ENCODE results near the gene SMYD3. TPM values are rescaled to one million over a fixed set of nuclear protein-coding genes. Genes with fewer than 3 reads are reported as not detected.
A peak's percentile ranks its signal among the peaks of the same experiment; 100 is the strongest.

Gene SMYD3
- total and polyA plus RNA-seq, 2 donors (not counting 1 experiment from before 2014, with no cell fraction given): 69.4 to 83.1 TPM

- Histone ChIP-seq H3K36me3 (ENCODE audit: control insufficient read depth, insufficient read depth, low read length) (no peaks in the 10 kb centered on the region), H4K20me1 (ENCODE audit: control insufficient read depth, extremely low read depth, insufficient read depth, low read length) (no peaks in the 10 kb centered on the region), H3K9ac (ENCODE audit: insufficient read depth, low read length) (no peak overlapping the region), H3K9me3 (ENCODE audit: control insufficient read depth, insufficient read depth, low read depth, low read length) (no peaks in the 10 kb centered on the region), H3K27me3 (ENCODE audit: control insufficient read depth, insufficient read depth, low read length) (no peaks in the 10 kb centered on the region), H3K4me2 (ENCODE audit: extremely low read depth, insufficient read depth, low read length) (no peak overlapping the region), H3K4me3 (replicated peaks in 1 of 4; ENCODE audit: control extremely low read depth in 1 of 4, insufficient read depth in 1 of 4, low read depth in 3 of 4, low read length in 4 of 4) (no peak overlapping the region), H3K27ac (ENCODE audit: insufficient read depth, low read length) (no peak overlapping the region), H3K4me1 (ENCODE audit: control insufficient read depth, extremely low read depth, insufficient read depth, low read length) (no peaks in the 10 kb centered on the region), H3K79me2 (ENCODE audit: control insufficient read depth, insufficient read depth, low read length) (no peaks in the 10 kb centered on the region), H2AFZ (ENCODE audit: low read length) (no peak overlapping the region)
- TF ChIP-seq CTCF (conservative IDR thresholded peaks at IDR 0.05 in 1 of 2, IDR thresholded peaks at IDR 0.05 in 1 of 2; ENCODE audit: low read depth in 1 of 2, low read length in 2 of 2) (no peak), EZH2 (IDR thresholded peaks at IDR 0.05; ENCODE audit: low read length, missing control alignments) (no peak)
- no peak for DNase-seq (ENCODE audit: low read depth in 2 of 2)
Measured at GRCh38 chr1:246068619-246069509, 438.2 kb downstream of the SMYD3 start.

- no peaks in the 10 kb centered on the region for H3K27me3 ChIP-seq (ENCODE audit: control insufficient read depth, insufficient read depth, low read length)
- no peak overlapping the region for H2AFZ ChIP-seq (ENCODE audit: low read length)
- H3K27ac ChIP-seq (ENCODE audit: insufficient read depth, low read length): no peak overlapping the region
- no peaks in the 10 kb centered on the region for H3K4me1 ChIP-seq (ENCODE audit: control insufficient read depth, extremely low read depth, insufficient read depth, low read length)
- H3K79me2 ChIP-seq (ENCODE audit: control insufficient read depth, insufficient read depth, low read length): no peaks in the 10 kb centered on the region
- H3K4me3 ChIP-seq (replicated peaks in 1 of 4; ENCODE audit: control extremely low read depth in 1 of 4, insufficient read depth in 1 of 4, low read depth in 3 of 4, low read length in 4 of 4): no peak overlapping the region
- no peaks in the 10 kb centered on the region for H4K20me1 ChIP-seq (ENCODE audit: control insufficient read depth, extremely low read depth, insufficient read depth, low read length)
- H3K36me3 ChIP-seq (ENCODE audit: control insufficient read depth, insufficient read depth, low read length): no peaks in the 10 kb centered on the region
- TF ChIP-seq EZH2 (IDR thresholded peaks at IDR 0.05; ENCODE audit: low read length, missing control alignments): no peak
- no peak for TF ChIP-seq CTCF (conservative IDR thresholded peaks at IDR 0.05 in 1 of 2, IDR thresholded peaks at IDR 0.05 in 1 of 2; ENCODE audit: low read depth in 1 of 2, low read length in 2 of 2)
- H3K9ac ChIP-seq (ENCODE audit: insufficient read depth, low read length): no peak overlapping the region
- H3K4me2 ChIP-seq (ENCODE audit: extremely low read depth, insufficient read depth, low read length): no peak overlapping the region
- no peak for DNase-seq (ENCODE audit: low read depth in 2 of 2)
- no peaks in the 10 kb centered on the region for H3K9me3 ChIP-seq (ENCODE audit: control insufficient read depth, insufficient read depth, low read depth, low read length)
Measured at GRCh38 chr1:246068217-246068512, 438.9 kb downstream of the SMYD3 start.

- H4K20me1 ChIP-seq (ENCODE audit: control insufficient read depth, extremely low read depth, insufficient read depth, low read length): no peaks in the 10 kb centered on the region
- peak overlapping the region; percentile 29 for H2AFZ ChIP-seq (ENCODE audit: low read length)
- H3K4me1 ChIP-seq (ENCODE audit: control insufficient read depth, extremely low read depth, insufficient read depth, low read length): no peaks in the 10 kb centered on the region
- H3K9ac ChIP-seq (ENCODE audit: insufficient read depth, low read length): no peak overlapping the region
- no peaks in the 10 kb centered on the region for H3K27me3 ChIP-seq (ENCODE audit: control insufficient read depth, insufficient read depth, low read length)
- H3K4me3 ChIP-seq (replicated peaks in 1 of 4; ENCODE audit: control extremely low read depth in 1 of 4, insufficient read depth in 1 of 4, low read depth in 3 of 4, low read length in 4 of 4): peak overlapping the region in 1 of 4 experiments; percentile 35
- peak overlapping the region; percentile 49 for H3K27ac ChIP-seq (ENCODE audit: insufficient read depth, low read length)
- no peak for TF ChIP-seq EZH2 (IDR thresholded peaks at IDR 0.05; ENCODE audit: low read length, missing control alignments)
- TF ChIP-seq CTCF (conservative IDR thresholded peaks at IDR 0.05 in 1 of 2, IDR thresholded peaks at IDR 0.05 in 1 of 2; ENCODE audit: low read depth in 1 of 2, low read length in 2 of 2): no peak
- H3K9me3 ChIP-seq (ENCODE audit: control insufficient read depth, insufficient read depth, low read depth, low read length): no peaks in the 10 kb centered on the region
- peak; percentile 35 to 43 for DNase-seq (ENCODE audit: low read depth in 2 of 2)
- peak overlapping the region; percentile 63 for H3K4me2 ChIP-seq (ENCODE audit: extremely low read depth, insufficient read depth, low read length)
- no peaks in the 10 kb centered on the region for H3K79me2 ChIP-seq (ENCODE audit: control insufficient read depth, insufficient read depth, low read length)
- no peaks in the 10 kb centered on the region for H3K36me3 ChIP-seq (ENCODE audit: control insufficient read depth, insufficient read depth, low read length)
Measured at GRCh38 chr1:246067432-246068216, 439.5 kb downstream of the SMYD3 start.
